Ammon's horn (tissue), 1 donor: Measurements from ENCODE around the gene SLC39A11.

Experiments
- DNase-seq: peaks from one replicate; pipeline ENCODE4 v3.0.0-alpha.2; 2016; ENCODE audit warnings: low spot score

The SLC39A11 gene

GRCh38 chr17:72976971-72977770, 115.3 kb downstream of the SLC39A11 start:
- peak; percentile 53 for DNase-seq

GRCh38 chr17:72975509-72975908, 117.0 kb downstream of the SLC39A11 start:
- DNase-seq, result no peak

DNA sequence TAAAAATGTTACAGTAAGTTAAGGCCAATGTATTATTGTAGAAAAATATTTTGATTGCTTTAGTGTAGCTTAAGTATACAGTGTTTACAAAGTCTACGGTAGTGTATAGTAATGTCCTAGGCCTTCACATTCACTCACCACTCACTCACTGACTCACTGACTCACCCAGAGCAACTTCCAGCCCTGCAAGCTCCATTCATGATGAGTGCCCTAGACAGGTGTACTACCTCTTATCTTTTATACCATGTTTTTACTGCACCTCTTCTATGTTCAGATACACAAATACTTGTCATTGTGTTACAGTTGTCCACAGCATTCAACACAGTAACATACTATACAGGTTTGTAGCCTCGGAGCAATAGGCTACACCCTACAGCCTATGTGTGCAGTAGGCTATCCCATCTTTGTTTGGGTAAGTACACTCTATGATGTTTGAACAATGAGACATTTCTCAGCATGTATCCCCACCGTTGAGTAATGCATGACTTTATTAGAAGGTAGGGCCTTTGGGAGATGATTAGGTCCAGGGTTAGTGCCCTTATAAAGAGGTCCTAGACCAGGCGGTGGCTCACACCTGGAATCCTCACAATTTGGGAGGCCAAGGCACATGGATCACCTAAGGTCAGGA, 117.8 kb downstream of the SLC39A11 start:
- no peak for DNase-seq

- DNase-seq, result no peak
These were observed 120.1 kb downstream of the SLC39A11 start for GRCh38 chr17:72972263-72972951.

GRCh38 chr17:72971226-72971880, 121.1 kb downstream of the SLC39A11 start:
- DNase-seq, result no peak

DNA sequence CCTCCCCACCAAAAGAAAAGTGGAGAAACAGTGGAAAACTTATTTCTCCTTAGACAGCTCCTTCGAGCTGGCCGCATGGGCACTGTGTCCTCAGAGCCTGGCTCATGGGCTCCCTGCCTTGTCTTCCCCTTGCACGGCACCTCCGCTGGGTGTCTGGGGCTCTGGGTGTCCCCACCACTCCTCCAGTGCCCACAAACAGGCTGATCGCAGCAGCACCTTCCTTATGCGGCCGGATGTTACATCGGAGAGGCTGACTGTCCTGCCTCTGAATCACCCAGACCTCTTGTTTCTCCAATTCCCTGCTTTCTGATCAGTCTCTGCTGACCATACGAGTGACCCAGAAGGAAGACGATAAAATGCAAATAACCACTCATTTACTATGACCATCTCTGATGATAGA, 121.7 kb downstream of the SLC39A11 start:
- no peak for DNase-seq

DNA sequence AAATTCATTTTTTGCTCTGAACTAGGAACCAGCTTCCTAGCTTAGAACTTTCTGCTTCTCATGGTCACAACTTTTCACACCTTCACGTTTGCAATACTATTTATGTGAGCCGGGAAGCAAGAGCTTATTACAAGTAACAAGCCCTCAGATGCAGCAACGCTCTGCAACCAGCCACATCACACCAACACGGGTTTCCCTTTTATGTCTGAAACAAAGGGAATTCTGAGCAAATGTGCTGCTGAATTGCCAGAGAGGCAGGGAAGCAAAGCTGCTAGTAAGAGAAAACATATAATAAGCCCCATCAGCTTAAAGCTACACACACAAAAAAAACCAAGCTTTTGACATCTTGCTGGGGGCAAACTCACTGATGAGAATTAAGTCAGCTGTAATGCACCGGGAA, 122.2 kb downstream of the SLC39A11 start:
- peak; percentile 60 for DNase-seq

- no peak for DNase-seq
These were observed 123.1 kb downstream of the SLC39A11 start for GRCh38 chr17:72969293-72969906.

DNA sequence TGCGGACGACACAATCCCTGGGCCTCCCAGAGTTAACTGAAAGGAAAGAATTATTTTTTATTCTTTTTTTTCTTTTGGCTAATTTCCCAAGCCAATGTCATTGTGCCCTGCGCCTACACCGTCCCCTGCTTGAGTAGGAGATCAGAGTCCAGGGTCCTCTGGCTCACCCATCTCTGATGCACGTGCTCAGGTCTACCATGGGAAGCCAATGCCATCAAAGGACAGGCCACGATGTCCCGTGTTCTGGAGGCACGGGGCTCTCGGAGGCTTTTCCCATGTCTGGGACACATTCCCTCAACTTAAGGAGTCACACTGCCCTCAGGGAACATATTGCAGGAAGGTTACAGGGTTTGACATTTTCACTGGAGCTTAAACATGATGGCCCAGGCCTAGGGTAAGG, 123.7 kb downstream of the SLC39A11 start:
- no peak for DNase-seq

DNA sequence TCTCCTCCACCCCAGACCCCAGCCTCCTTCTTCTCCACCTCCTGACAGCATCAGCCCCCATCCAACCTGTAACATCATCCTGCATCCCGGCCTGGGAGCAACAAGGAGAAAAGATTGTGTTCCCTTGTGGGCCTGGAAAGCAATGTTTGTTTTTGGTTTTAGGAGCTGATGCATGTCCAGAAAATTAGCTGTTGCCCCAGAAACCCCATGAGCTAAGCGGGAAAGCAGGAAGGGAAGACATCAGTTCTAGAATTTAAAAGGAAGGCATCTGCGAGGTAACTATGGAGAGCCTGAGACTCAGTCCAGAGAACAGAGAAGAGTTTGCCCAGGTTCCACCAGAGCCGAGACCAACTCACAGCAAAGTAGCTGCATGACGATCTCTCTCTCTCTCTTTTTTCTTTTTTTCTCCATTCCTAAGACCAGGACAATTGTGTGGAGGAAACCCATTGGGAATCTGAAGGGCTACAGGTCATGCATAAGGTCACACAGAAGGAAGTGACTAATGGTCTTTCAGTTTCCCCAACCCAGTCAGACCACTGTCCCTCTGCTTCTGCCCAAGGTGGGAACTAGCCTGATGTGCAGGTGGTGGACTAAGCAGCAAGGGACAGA, 124.4 kb downstream of the SLC39A11 start:
- DNase-seq, result no peak

GRCh38 chr17:72967277-72967970, 125.1 kb downstream of the SLC39A11 start:
- DNase-seq, result no peak

DNA sequence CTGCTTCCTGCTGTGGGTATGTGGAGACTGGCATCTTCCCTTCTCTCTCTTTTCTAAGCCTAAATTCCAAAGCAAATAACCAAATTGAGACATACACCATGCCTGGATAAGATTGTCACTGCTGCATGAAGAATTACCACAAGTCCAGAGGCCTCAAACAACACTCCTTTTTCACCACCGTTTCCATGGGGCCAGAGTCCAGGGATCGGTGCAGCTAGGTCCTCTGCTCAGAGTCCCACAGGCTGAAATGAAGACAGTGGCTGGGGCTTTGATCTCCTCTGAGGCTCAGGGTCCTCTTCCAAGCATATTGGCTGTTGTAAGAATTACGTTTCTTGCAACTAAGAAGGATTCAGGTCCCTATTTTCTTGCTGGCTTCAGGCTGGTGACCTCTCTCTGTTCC, 130.4 kb downstream of the SLC39A11 start:
- DNase-seq, result no peak

DNA sequence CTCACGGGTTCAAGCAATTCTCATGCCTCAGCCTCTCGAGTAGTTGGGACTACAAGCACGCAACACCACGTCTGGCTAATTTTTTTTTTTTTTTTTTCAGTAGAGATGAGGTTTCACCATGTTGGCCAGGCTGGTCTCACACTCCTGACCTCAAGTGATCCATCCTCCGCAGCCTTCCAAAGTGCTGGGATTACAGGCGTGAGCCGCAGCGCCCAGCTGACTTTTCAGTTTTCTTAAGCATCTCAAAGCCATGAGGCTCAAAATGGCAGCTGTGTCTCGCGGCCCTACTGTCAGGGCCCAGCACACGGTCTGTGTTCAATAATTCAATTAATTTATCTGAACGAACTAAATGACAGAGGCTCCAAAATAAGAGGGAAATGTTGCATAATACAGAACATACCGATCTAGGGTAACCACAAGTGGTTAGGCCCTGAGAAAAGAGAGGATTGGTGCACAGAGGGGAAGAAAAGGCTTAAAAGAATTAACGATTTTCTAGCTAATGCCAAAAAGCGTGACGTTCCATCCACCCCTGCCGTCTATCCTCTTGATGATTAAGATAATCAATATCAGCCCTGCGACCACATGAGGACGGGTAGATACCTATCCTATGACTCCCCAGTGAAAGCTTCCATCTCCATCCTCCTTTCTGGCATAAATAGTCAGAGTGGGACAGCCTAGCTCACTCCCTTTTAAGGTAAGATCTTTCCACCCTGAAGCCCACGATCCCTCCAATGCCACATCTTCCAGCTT, 136.9 kb downstream of the SLC39A11 start:
- DNase-seq, result no peak

- no peak for DNase-seq
These were observed 137.9 kb downstream of the SLC39A11 start for GRCh38 chr17:72954579-72954978.

- no peak for DNase-seq
These were observed 138.9 kb downstream of the SLC39A11 start for GRCh38 chr17:72953621-72954020.

DNA sequence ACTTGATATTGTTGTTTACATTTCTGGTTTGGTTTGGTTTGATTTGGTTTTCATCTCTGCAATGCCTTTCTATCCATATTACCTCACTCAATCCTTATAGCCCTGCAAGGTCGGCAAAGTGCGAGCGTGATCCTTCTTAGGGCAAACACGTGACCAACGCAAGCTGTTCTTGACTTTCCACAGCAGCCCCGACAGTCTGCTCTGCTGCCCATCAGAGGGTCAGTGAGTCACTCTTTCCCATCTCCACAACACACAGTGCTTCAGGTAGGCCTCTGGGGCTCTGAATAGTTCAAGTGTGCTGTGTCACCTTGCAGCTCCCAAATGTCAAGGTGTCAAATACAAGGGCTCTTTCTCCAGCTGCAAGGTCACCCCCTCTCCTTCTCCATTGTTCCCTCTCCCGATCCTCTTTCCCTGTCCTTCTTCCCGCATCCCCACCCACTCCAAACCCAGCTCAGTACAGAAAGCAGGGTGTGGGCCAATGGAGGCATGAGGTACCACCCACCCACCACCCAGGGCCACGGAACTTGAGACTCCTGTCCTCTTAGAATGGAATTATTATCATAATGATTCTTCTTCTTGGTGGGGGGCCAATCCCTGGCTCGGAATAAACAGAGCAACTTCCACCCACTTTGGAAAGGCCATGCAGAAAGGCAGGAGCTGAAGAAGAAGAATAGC, 139.7 kb downstream of the SLC39A11 start:
- DNase-seq, result no peak

GRCh38 chr17:72952220-72952619, 140.3 kb downstream of the SLC39A11 start:
- no peak for DNase-seq

DNA sequence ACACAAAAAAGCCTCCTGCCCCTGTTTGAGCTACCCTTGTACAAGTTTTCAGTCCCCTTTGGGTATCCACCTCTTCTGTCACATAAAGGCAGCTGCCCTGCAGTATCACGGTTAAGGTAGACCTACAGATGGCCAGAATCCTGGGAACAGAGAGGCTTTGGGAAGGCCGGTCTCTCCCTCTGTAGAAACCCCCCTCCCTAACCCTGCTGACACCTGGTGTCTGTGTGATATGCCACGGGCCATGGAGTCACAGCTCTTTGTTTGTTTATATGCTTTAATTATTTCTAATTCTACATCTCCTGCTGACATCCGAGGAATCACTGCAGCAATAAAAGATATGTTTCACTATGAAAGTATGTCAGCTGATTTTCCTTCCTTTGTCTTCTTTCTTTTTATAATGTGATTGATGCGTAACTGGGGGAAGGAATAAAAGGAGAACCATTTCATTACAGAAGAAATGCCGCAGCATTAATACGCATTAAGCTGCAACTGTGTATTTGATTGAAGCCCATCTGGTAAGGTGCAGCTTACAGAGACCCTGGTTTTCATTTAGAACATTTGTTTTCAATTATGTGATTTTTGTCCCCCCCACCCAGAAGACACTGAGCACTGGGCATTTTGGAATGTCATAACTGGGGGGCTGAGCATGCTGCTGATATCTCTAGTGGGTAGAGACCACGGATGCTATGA, 142.1 kb downstream of the SLC39A11 start:
- no peak for DNase-seq

- no peak for DNase-seq
These were observed 144.4 kb downstream of the SLC39A11 start for GRCh38 chr17:72948115-72948514.
